HEK293T (cell line): ENCODE data around the gene SPTBN4.

Experiments
- FOXK2 ChIP-seq: fragments of 450-650 bp; IDR thresholded peaks from 2 replicates; pipeline ENCODE4 v1.6.1; 2016; ENCODE audit warnings: mild to moderate bottlenecking
- SP1 ChIP-seq: fragments of 450-650 bp; IDR thresholded peaks from 2 replicates; pipeline ENCODE4 v1.6.1; 2017
- SUZ12 ChIP-seq: fragments of 450-650 bp; IDR thresholded peaks from 2 replicates; pipeline ENCODE4 v1.6.1; 2016; ENCODE audit warnings: mild to moderate bottlenecking

GRCh38 chr19:40517248-40517647 is 50.4 kb downstream of the SPTBN4 start:
- TF ChIP-seq SP1 (no peak), SUZ12 (no peak), FOXK2 (no peak)
